ENCODE measurements around the gene S100A14.

DNA sequence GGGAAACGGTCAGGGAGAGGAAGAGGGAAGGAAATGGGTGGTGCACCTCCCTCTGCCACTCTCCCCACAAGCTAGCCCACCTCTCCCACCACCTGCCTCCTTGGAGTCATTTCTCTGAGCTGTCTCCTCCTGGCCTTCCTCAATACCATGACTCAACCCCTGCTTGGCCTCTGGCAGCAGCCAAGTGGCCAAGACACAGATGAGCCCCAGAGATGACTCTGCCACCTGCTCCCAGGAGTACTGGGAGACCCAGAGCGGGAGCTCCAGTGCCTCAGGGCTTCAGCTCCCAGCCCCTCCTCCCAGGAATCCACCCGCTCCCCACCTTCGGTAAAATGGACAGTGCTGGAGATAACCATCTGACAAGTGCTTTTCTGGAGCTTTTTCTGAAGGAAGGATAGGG, 5.8 kb downstream of the S100A14 start:
- TF ChIP-seq, protein P1, sequence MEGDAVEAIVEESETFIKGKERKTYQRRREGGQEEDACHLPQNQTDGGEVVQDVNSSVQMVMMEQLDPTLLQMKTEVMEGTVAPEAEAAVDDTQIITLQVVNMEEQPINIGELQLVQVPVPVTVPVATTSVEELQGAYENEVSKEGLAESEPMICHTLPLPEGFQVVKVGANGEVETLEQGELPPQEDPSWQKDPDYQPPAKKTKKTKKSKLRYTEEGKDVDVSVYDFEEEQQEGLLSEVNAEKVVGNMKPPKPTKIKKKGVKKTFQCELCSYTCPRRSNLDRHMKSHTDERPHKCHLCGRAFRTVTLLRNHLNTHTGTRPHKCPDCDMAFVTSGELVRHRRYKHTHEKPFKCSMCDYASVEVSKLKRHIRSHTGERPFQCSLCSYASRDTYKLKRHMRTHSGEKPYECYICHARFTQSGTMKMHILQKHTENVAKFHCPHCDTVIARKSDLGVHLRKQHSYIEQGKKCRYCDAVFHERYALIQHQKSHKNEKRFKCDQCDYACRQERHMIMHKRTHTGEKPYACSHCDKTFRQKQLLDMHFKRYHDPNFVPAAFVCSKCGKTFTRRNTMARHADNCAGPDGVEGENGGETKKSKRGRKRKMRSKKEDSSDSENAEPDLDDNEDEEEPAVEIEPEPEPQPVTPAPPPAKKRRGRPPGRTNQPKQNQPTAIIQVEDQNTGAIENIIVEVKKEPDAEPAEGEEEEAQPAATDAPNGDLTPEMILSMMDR (IDR thresholded peaks at IDR 0.05) = no peak
- TF ChIP-seq PRRX2 (CRISPR knock-in tag; IDR thresholded peaks at IDR 0.05) (no peak), SP1 (CRISPR knock-in tag; conservative IDR thresholded peaks at IDR 0.05) (no peak), ZNF138 (CRISPR knock-in tag; conservative IDR thresholded peaks at IDR 0.05) (no peak), GABPB1 (CRISPR knock-in tag; IDR thresholded peaks at IDR 0.05) (no peak), NFE2L1 (CRISPR knock-in tag; IDR thresholded peaks at IDR 0.05) (no peak), NR2C2 (CRISPR knock-in tag; IDR thresholded peaks at IDR 0.05) (no peak), ZBTB21 (CRISPR knock-in tag; IDR thresholded peaks at IDR 0.05; ENCODE audit: borderline replicate concordance) (no peak)
- TF ChIP-seq, protein P2, sequence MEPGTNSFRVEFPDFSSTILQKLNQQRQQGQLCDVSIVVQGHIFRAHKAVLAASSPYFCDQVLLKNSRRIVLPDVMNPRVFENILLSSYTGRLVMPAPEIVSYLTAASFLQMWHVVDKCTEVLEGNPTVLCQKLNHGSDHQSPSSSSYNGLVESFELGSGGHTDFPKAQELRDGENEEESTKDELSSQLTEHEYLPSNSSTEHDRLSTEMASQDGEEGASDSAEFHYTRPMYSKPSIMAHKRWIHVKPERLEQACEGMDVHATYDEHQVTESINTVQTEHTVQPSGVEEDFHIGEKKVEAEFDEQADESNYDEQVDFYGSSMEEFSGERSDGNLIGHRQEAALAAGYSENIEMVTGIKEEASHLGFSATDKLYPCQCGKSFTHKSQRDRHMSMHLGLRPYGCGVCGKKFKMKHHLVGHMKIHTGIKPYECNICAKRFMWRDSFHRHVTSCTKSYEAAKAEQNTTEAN (CRISPR knock-in tag; IDR thresholded peaks at IDR 0.05) = no peak

All from WTC11 (cell line).